Parathyroid adenoma (tissue), 2 donors: ENCODE measurements around the gene UPP2.

Source experiments
- H2AFZ ChIP-seq: fragments of 300-600 bp; sonication (generic); one replicate; pipeline ENCODE4 v1.7.0; 2017; ENCODE audit warnings: antibody characterized with exemption, mild to moderate bottlenecking
- H3K27ac ChIP-seq: fragments of 300-600 bp; sonication (generic); one replicate; pipeline ENCODE4 v1.7.0; 2017
- H3K27me3 ChIP-seq: fragments of 300-600 bp; sonication (generic); one replicate; pipeline ENCODE4 v1.7.0; 2017; ENCODE audit warnings: low read length; ENCODE audit not compliant: control insufficient read depth, insufficient read depth
- H3K36me3 ChIP-seq: fragments of 300-600 bp; sonication (generic); one replicate; pipeline ENCODE4 v1.7.0; 2017; ENCODE audit warnings: low read length; ENCODE audit not compliant: control insufficient read depth, insufficient read depth
- H3K4me1 ChIP-seq: fragments of 300-600 bp; sonication (generic); one replicate; pipeline ENCODE4 v1.7.0; 2017; ENCODE audit warnings: control low read depth
- H3K4me2 ChIP-seq: fragments of 300-600 bp; sonication (generic); one replicate; pipeline ENCODE4 v1.7.0; 2017; ENCODE audit warnings: low read length
- H3K4me3 ChIP-seq: fragments of 300-600 bp; sonication (generic); one replicate; pipeline ENCODE4 v1.7.0; 2017; ENCODE audit warnings: low read depth, low read length
- H3K79me2 ChIP-seq: fragments of 300-600 bp; sonication (generic); one replicate; pipeline ENCODE4 v1.7.0; 2017; ENCODE audit warnings: control low read depth
- H3K9ac ChIP-seq: fragments of 300-600 bp; sonication (generic); one replicate; pipeline ENCODE4 v1.7.0; 2017; ENCODE audit warnings: mild to moderate bottlenecking
- H3K9me3 ChIP-seq: fragments of 300-600 bp; sonication (generic); one replicate; pipeline ENCODE4 v1.7.0; 2017; ENCODE audit warnings: low read length; ENCODE audit not compliant: control insufficient read depth
- TF ChIP-seq, protein P1 (sequence below): fragments of 300-600 bp; sonication (generic); IDR thresholded peaks from one replicate; pipeline ENCODE4 v1.7.0; 2017; ENCODE audit warnings: antibody characterized with exemption, mild to moderate bottlenecking
- donor health status: primary hyperparathyroidism.

Gene UPP2

DNA sequence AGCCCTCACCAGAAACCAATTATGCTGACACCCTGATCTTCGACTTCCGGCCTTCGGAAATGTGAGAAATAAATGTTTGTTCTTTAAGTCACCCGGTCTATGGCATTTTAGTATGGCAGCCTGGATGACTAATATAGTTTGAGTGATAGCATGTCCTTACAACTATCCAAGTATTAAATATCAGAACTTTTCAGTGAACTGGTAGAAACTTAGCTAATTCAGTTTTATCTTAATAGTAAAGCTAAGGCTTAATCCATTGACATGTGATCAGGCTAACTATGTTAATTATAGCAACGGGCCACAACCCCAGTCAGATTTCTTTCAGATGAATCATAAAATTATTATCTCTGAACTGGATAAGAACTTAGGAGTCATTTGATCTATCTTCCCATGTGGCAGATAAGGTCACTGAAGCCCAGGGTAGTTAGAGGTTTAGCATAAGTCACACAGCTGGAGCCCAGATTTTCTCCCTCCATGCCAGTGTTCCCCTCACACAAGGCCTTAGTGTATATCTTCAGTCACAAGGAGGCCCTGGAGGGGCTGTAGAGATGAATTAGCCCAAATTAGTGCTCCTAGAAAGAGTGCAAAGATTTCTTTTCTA, 40.7 kb upstream of the UPP2 start:
- no peaks in the 10 kb centered on the region for H3K4me1 ChIP-seq
- H3K9me3 ChIP-seq, result no peaks in the 10 kb centered on the region
- TF ChIP-seq, protein P1, sequence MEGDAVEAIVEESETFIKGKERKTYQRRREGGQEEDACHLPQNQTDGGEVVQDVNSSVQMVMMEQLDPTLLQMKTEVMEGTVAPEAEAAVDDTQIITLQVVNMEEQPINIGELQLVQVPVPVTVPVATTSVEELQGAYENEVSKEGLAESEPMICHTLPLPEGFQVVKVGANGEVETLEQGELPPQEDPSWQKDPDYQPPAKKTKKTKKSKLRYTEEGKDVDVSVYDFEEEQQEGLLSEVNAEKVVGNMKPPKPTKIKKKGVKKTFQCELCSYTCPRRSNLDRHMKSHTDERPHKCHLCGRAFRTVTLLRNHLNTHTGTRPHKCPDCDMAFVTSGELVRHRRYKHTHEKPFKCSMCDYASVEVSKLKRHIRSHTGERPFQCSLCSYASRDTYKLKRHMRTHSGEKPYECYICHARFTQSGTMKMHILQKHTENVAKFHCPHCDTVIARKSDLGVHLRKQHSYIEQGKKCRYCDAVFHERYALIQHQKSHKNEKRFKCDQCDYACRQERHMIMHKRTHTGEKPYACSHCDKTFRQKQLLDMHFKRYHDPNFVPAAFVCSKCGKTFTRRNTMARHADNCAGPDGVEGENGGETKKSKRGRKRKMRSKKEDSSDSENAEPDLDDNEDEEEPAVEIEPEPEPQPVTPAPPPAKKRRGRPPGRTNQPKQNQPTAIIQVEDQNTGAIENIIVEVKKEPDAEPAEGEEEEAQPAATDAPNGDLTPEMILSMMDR, result no peak
- H3K4me2 ChIP-seq, result no peak overlapping the region
- H3K36me3 ChIP-seq, result no peaks in the 10 kb centered on the region
- no peak overlapping the region for H3K9ac ChIP-seq
- H2AFZ ChIP-seq, result no peak overlapping the region
- H3K4me3 ChIP-seq, result no peak overlapping the region
- no peak overlapping the region for H3K27ac ChIP-seq
- no peaks in the 10 kb centered on the region for H3K79me2 ChIP-seq
- no peaks in the 10 kb centered on the region for H3K27me3 ChIP-seq

DNA sequence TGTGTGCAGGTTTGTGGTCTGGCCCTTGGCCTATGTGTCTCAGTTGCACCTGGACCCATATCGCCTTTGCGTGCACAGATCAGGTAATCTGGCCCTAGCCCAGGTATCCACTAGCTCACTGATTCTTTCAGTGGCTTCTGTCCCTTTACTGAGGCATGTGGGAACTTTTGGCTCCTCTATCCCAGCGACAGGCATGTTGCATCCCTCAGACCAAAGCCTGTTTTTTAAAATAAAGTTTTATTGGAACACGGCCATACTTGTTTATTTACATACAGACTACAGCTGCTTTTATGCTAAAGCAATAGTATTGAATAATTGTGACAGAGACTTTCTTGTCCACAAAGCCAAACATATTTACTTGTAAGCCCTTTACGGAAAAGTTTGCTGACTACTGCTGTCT, 39.9 kb upstream of the UPP2 start:
- Histone ChIP-seq H3K9ac (no peak overlapping the region), H3K9me3 (no peaks in the 10 kb centered on the region), H3K36me3 (no peaks in the 10 kb centered on the region), H3K4me2 (no peak overlapping the region), H3K27me3 (no peaks in the 10 kb centered on the region), H3K4me1 (no peaks in the 10 kb centered on the region), H3K4me3 (no peak overlapping the region), H3K79me2 (no peaks in the 10 kb centered on the region), H3K27ac (no peak overlapping the region), H2AFZ (no peak overlapping the region)
- TF ChIP-seq, protein P1, result no peak

DNA sequence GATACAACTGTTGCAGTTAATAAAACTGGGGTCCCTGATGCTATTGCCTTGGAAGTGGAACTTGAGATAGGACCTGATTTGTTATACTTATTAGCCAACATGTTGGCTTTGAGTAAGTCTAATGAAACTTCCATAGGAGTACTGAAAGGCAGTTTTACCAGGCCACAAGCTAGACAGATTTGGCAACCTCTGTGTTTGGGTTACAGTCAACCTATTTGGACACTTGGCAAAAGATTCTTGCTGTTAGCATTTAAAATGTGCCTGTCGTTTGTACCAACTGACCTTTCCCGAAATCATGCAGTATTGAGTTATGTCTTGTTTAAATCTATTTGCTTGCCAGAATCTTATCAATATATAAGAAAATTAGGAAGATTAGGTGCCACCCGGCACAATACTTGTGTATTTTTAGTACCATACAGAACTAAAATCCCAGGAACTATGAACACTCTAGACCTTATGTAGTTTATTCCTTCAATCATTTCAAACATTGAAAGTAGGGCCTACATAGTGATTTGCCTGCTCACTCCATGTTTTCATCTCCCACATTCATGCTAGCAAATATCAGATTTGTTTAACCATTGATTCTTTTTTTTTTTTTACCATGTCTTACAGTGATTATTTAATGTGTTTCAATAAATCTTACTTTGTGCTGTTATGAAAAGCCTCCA, 35.5 kb upstream of the UPP2 start:
- H3K27me3 ChIP-seq, result no peaks in the 10 kb centered on the region
- no peaks in the 10 kb centered on the region for H3K79me2 ChIP-seq
- no peak overlapping the region for H3K9ac ChIP-seq
- no peak overlapping the region for H3K27ac ChIP-seq
- TF ChIP-seq, protein P1, result no peak
- no peak overlapping the region for H3K4me3 ChIP-seq
- H3K4me1 ChIP-seq, result no peaks in the 10 kb centered on the region
- no peak overlapping the region for H2AFZ ChIP-seq
- no peak overlapping the region for H3K4me2 ChIP-seq
- no peaks in the 10 kb centered on the region for H3K36me3 ChIP-seq
- no peaks in the 10 kb centered on the region for H3K9me3 ChIP-seq

DNA sequence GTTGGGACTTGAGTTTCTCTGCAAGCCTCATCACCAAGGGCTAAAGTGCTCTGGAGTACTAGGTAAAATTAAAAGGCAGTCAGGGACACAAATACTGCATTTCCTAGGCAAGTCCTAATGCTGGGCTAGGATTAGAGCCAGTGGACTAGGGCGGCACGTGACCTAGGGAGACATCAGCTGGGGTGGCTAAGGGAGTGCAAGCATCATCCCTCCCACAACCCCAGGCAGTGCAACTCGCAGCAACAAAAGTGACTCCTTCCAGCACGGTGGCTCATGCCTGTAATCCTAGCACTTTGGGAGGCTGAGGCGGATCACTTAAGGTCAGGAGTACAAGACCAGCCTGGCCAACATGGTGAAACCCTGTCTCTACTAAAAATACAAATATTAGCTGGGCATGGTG, 30.7 kb upstream of the UPP2 start:
- TF ChIP-seq, protein P1, result no peak
- Histone ChIP-seq H3K9me3 (no peaks in the 10 kb centered on the region), H3K36me3 (no peaks in the 10 kb centered on the region), H3K9ac (no peak overlapping the region), H3K27me3 (no peaks in the 10 kb centered on the region), H3K79me2 (no peaks in the 10 kb centered on the region), H2AFZ (no peak overlapping the region), H3K4me2 (no peak overlapping the region), H3K4me3 (no peak overlapping the region), H3K4me1 (no peaks in the 10 kb centered on the region), H3K27ac (no peak overlapping the region)

DNA sequence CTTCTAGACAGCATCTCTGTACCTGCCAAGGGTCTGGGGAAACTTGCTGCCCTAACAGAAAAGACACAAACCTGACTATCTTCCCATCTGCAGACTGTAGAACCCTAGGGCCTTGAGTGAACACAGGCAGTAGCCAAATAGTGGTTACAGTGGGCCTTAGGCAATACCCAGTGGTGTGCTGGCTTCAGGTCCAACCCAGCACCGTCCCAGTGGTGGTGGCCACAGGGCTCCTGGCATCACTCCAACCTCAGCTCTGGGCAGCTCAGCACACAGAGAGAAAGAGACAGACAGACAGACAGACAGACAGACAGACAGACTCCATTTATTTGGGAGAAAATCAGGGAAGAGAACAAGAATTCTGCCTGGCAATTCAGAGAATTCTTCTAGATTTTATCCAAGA, 29.3 kb upstream of the UPP2 start:
- Histone ChIP-seq H3K27ac (no peak overlapping the region), H3K36me3 (no peaks in the 10 kb centered on the region), H3K4me2 (no peak overlapping the region), H3K27me3 (no peaks in the 10 kb centered on the region), H3K79me2 (no peaks in the 10 kb centered on the region), H3K9ac (no peak overlapping the region), H3K4me3 (no peak overlapping the region), H2AFZ (no peak overlapping the region), H3K9me3 (no peaks in the 10 kb centered on the region), H3K4me1 (no peaks in the 10 kb centered on the region)
- TF ChIP-seq, protein P1, result no peak
